ENCODE results near the gene CBARP.

- TF ChIP-seq CTCF (IDR thresholded peaks at IDR 0.05 in 2 of 3, conservative IDR thresholded peaks at IDR 0.05 in 1 of 3; ENCODE audit: insufficient read depth in 2 of 3, low read depth in 1 of 3, low read length in 3 of 3) (no peak), TEAD2 (tag; IDR thresholded peaks at IDR 0.05) (no peak), RAD21 (CRISPR knock-in tag; conservative IDR thresholded peaks at IDR 0.05 in 1 of 2, IDR thresholded peaks at IDR 0.05 in 1 of 2) (no peak), ZBTB34 (CRISPR knock-in tag; IDR thresholded peaks at IDR 0.05) (no peak), CBX8 (IDR thresholded peaks at IDR 0.05; ENCODE audit: borderline replicate concordance, extremely low read depth, low read depth, low read length, poor library complexity, severe bottlenecking) (no peak), JUNB (CRISPR knock-in tag; conservative IDR thresholded peaks at IDR 0.05) (no peak), EHMT2 (IDR thresholded peaks at IDR 0.05) (no peak), MTA1 (IDR thresholded peaks at IDR 0.05; ENCODE audit: borderline replicate concordance) (no peak), BCL6 (CRISPR knock-in tag; IDR thresholded peaks at IDR 0.05) (no peak), POLR2A (conservative IDR thresholded peaks at IDR 0.05) (no peak), BRCA1 (IDR thresholded peaks at IDR 0.05) (no peak), BRCA1 (CRISPR knock-in tag; IDR thresholded peaks at IDR 0.05) (no peak), SP1 (CRISPR knock-in tag; IDR thresholded peaks at IDR 0.05) (no peak)
- TF ChIP-seq, protein P1, sequence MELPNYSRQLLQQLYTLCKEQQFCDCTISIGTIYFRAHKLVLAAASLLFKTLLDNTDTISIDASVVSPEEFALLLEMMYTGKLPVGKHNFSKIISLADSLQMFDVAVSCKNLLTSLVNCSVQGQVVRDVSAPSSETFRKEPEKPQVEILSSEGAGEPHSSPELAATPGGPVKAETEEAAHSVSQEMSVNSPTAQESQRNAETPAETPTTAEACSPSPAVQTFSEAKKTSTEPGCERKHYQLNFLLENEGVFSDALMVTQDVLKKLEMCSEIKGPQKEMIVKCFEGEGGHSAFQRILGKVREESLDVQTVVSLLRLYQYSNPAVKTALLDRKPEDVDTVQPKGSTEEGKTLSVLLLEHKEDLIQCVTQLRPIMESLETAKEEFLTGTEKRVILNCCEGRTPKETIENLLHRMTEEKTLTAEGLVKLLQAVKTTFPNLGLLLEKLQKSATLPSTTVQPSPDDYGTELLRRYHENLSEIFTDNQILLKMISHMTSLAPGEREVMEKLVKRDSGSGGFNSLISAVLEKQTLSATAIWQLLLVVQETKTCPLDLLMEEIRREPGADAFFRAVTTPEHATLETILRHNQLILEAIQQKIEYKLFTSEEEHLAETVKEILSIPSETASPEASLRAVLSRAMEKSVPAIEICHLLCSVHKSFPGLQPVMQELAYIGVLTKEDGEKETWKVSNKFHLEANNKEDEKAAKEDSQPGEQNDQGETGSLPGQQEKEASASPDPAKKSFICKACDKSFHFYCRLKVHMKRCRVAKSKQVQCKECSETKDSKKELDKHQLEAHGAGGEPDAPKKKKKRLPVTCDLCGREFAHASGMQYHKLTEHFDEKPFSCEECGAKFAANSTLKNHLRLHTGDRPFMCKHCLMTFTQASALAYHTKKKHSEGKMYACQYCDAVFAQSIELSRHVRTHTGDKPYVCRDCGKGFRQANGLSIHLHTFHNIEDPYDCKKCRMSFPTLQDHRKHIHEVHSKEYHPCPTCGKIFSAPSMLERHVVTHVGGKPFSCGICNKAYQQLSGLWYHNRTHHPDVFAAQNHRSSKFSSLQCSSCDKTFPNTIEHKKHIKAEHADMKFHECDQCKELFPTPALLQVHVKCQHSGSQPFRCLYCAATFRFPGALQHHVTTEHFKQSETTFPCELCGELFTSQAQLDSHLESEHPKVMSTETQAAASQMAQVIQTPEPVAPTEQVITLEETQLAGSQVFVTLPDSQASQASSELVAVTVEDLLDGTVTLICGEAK (IDR thresholded peaks at IDR 0.05): no peak
- TF ChIP-seq, protein P1 (CRISPR knock-in tag; IDR thresholded peaks at IDR 0.05): no peak
These were observed 30.8 kb downstream of the CBARP start for GRCh38 chr19:1206864-1207450.

Measured in K562 (cell line).